ENCODE data around the gene SLC25A25. TPM values are rescaled to one million over a fixed set of nuclear protein-coding genes. Genes with fewer than 3 reads are reported as not detected.

SLC25A25 gene
- total and polyA plus RNA-seq, 9 of the 15 experiments (the other 6 are each of a cell fraction or from before 2014, with no cell fraction given) = 0.07 to 35.9 (median 23.2) TPM

DNA sequence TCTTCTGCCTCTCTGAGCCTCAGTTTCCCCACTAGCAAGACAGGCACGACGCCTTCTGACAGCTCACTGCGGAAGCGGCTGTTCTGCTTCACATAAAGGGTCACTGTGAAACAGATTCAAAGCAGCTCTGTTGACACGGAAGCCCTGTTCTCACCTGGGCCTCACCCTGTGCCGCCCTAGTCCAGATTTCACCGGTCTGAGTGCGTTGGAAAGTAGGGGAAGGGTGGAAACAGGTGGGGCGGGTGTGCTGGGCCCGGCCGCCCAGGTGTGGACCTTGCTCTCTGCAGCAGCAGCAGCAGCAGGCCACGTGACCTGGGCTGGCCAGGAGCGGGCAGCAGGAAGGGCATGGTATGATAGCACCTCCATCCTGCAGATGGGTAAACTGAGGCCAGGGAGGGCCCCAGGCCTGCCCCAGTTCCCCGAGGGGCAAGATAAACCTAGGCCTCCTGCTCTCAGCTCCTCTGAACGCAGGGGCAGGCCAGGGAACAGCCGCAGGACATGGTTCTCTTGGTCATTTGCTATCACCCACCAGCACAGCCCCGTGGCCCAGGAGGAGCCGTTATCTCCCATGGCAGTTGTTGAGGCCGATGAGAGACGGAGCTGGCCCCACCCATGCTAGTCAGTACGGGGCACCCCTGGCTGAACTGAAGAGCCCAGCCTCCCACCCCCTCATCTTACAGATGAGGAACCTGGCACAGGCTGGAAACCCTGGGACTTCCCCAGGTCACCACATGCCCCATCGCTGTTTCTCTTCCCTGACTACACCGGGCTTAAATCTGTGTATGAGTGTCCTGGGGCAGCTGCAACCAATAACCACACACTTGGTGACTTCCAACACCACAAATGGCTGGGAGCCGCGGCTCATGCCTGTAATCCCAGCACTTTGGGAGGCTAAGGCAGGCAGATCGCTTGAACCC, 47.4 kb downstream of the SLC25A25 start (continued):
- no peak for TF ChIP-seq CEBPG (CRISPR knock-in tag; IDR thresholded peaks at IDR 0.05)
- no peak for TF ChIP-seq CEBPG (tag; conservative IDR thresholded peaks at IDR 0.05 in 1 of 2, IDR thresholded peaks at IDR 0.05 in 1 of 2)
- no peak for TF ChIP-seq NFYB (IDR thresholded peaks at IDR 0.05; ENCODE audit: extremely low read depth, insufficient read length)
- TF ChIP-seq U2AF2 (optimal IDR thresholded peaks at IDR 0.05; ENCODE audit: low read depth, low read length) = no peak
- TF ChIP-seq, protein P1, sequence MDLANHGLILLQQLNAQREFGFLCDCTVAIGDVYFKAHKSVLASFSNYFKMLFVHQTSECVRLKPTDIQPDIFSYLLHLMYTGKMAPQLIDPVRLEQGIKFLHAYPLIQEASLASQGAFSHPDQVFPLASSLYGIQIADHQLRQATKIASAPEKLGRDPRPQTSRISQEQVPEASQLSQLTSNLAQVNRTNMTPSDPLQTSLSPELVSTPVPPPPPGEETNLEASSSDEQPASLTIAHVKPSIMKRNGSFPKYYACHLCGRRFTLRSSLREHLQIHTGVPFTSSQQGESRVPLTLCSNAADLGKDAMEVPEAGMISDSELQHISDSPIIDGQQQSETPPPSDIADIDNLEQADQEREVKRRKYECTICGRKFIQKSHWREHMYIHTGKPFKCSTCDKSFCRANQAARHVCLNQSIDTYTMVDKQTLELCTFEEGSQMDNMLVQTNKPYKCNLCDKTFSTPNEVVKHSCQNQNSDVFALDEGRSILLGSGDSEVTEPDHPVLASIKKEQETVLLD (IDR thresholded peaks at IDR 0.05) = peak; percentile 65; the same call in 1 of the 2 replicates
- peak; percentile 49; the same call in 1 of the 2 replicates for TF ChIP-seq ILF3 (IDR thresholded peaks at IDR 0.05; ENCODE audit: borderline replicate concordance)
- no peak for TF ChIP-seq NR4A1 (CRISPR knock-in tag; IDR thresholded peaks at IDR 0.05)
- TF ChIP-seq NR4A1 (tag; IDR thresholded peaks at IDR 0.05) = peak; percentile 79
- TF ChIP-seq, protein P2, sequence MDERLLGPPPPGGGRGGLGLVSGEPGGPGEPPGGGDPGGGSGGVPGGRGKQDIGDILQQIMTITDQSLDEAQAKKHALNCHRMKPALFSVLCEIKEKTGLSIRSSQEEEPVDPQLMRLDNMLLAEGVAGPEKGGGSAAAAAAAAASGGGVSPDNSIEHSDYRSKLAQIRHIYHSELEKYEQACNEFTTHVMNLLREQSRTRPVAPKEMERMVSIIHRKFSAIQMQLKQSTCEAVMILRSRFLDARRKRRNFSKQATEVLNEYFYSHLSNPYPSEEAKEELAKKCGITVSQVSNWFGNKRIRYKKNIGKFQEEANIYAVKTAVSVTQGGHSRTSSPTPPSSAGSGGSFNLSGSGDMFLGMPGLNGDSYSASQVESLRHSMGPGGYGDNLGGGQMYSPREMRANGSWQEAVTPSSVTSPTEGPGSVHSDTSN (CRISPR knock-in tag; IDR thresholded peaks at IDR 0.05; ENCODE audit: low read depth) = no peak
- TF ChIP-seq, protein P2 (tag; conservative IDR thresholded peaks at IDR 0.05; ENCODE audit: low read depth) = peak; percentile 78
- peak; percentile 55; the same call in 1 of the 2 replicates for TF ChIP-seq RB1 (IDR thresholded peaks at IDR 0.05; ENCODE audit: low read depth)
- TF ChIP-seq TCF7 (IDR thresholded peaks at IDR 0.05; ENCODE audit: borderline replicate concordance) = no peak
- no peak for TF ChIP-seq ZC3H4 (CRISPR knock-in tag; IDR thresholded peaks at IDR 0.05; ENCODE audit: borderline replicate concordance)
- TF ChIP-seq PCBP1 (IDR thresholded peaks at IDR 0.05; ENCODE audit: low read depth, low read length, poor library complexity, severe bottlenecking) = peak; percentile 50
- TF ChIP-seq, protein P3, sequence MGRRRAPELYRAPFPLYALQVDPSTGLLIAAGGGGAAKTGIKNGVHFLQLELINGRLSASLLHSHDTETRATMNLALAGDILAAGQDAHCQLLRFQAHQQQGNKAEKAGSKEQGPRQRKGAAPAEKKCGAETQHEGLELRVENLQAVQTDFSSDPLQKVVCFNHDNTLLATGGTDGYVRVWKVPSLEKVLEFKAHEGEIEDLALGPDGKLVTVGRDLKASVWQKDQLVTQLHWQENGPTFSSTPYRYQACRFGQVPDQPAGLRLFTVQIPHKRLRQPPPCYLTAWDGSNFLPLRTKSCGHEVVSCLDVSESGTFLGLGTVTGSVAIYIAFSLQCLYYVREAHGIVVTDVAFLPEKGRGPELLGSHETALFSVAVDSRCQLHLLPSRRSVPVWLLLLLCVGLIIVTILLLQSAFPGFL (CRISPR knock-in tag; IDR thresholded peaks at IDR 0.05) = no peak
- no peak for TF ChIP-seq ZNF212 (CRISPR knock-in tag; IDR thresholded peaks at IDR 0.05)
- TF ChIP-seq CHD1 (IDR thresholded peaks at IDR 0.05; ENCODE audit: low read length) = no peak
- TF ChIP-seq, protein P4, sequence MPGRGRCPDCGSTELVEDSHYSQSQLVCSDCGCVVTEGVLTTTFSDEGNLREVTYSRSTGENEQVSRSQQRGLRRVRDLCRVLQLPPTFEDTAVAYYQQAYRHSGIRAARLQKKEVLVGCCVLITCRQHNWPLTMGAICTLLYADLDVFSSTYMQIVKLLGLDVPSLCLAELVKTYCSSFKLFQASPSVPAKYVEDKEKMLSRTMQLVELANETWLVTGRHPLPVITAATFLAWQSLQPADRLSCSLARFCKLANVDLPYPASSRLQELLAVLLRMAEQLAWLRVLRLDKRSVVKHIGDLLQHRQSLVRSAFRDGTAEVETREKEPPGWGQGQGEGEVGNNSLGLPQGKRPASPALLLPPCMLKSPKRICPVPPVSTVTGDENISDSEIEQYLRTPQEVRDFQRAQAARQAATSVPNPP (IDR thresholded peaks at IDR 0.05; ENCODE audit: borderline replicate concordance, insufficient read depth, insufficient read length) = no peak
- no peak for TF ChIP-seq HNRNPUL1 (IDR thresholded peaks at IDR 0.05; ENCODE audit: low read length)
- no peak for TF ChIP-seq NR1H2 (CRISPR knock-in tag; IDR thresholded peaks at IDR 0.05)
- peak; percentile 97 for TF ChIP-seq POLR2AphosphoS5 (IDR thresholded peaks at IDR 0.05; ENCODE audit: control insufficient read depth, insufficient read depth, low read depth, low read length)
